Caco-2 (cell line): ENCODE results near the gene ATP5F1B. TPM values are rescaled to one million over a fixed set of nuclear protein-coding genes. Genes with fewer than 3 reads are reported as not detected.

Source experiments
- BruUV-seq: library from RNA; stranded (reverse); fragments of 400-500 nt; replicated peaks from 2 replicates; lab custom pipeline; 2021; lab: Mats Ljungman, UMichigan
- CTCF ChIA-PET: fragments of 300-600 bp; sonication (Branson Sonifier 250); formaldehyde crosslinking; loops from one replicate; lab custom pipeline; 2022; ENCODE audit warnings: antibody characterized with exemption; lab: Charles Lee
- POLR2A ChIA-PET: fragments of 300-600 bp; sonication (Branson Sonifier 250); formaldehyde crosslinking; loops from one replicate; lab custom pipeline; 2022; ENCODE audit warnings: antibody characterized with exemption; lab: Charles Lee
- DNase-seq, 2 experiments: peaks; one replicate each; pipeline versions ENCODE4 v3.0.0 to v3.0.0-alpha.2; 2020 to 2022
- H3K27me3 ChIP-seq: replicated peaks from 2 replicates; pipeline ENCODE4 v1.6.0; 2011; ENCODE audit warnings: low read length; ENCODE audit not compliant: control insufficient read depth, insufficient read depth
- H3K36me3 ChIP-seq: 2 replicates; pipeline ENCODE4 v1.5.1; 2011; ENCODE audit warnings: low read length; ENCODE audit not compliant: control insufficient read depth, insufficient read depth
- H3K4me1 ChIP-seq: fragments of 250-450 bp; sonication (Bioruptor Pico); 2 replicates; pipeline ENCODE4 v1.5.1; 2020; ENCODE audit warnings: mild to moderate bottlenecking
- H3K4me3 ChIP-seq: 2 replicates; pipeline ENCODE4 v1.5.1; 2011; ENCODE audit warnings: low read depth, mild to moderate bottlenecking, control low read depth, low read length
- H3K9me3 ChIP-seq: fragments of 250-450 bp; sonication (Bioruptor Pico); 2 replicates; pipeline ENCODE4 v1.5.1; 2020; ENCODE audit warnings: mild to moderate bottlenecking, moderate library complexity
- H3K27ac Mint-ChIP-seq: one replicate; pipeline ENCODE4 v1.8.0; 2022; ENCODE audit warnings: mixed read lengths; ENCODE audit not compliant: unreplicated experiment
- H3K27me3 Mint-ChIP-seq: one replicate; pipeline ENCODE4 v1.8.0; 2022; ENCODE audit warnings: mixed read lengths; ENCODE audit not compliant: insufficient read depth, unreplicated experiment
- H3K36me3 Mint-ChIP-seq: one replicate; pipeline ENCODE4 v1.8.0; 2022; ENCODE audit warnings: mild to moderate bottlenecking, mixed read lengths; ENCODE audit not compliant: insufficient read depth, unreplicated experiment
- H3K4me1 Mint-ChIP-seq: one replicate; pipeline ENCODE4 v1.8.0; 2022; ENCODE audit warnings: low read depth, mixed read lengths; ENCODE audit not compliant: unreplicated experiment
- H3K4me3 Mint-ChIP-seq: one replicate; pipeline ENCODE4 v1.8.0; 2022; ENCODE audit warnings: mild to moderate bottlenecking, moderate library complexity, mixed read lengths; ENCODE audit not compliant: unreplicated experiment
- H3K9me3 Mint-ChIP-seq: one replicate; pipeline ENCODE4 v1.8.0; 2022; ENCODE audit warnings: mixed read lengths; ENCODE audit not compliant: unreplicated experiment
- CTCF ChIP-seq, 2 experiments: fragments of 200-600 bp in 1 of 2; IDR thresholded peaks; 1 replicate in 1 of 2; 2 replicates in 1 of 2; pipeline versions ENCODE4 v1.5.1 to v1.8.0; 2011 to 2022; ENCODE audit warnings: antibody characterized with exemption in 1 of 2, control low read depth in 1 of 2, inconsistent platforms in 1 of 2, low read depth in 1 of 2, low read length in 1 of 2, mild to moderate bottlenecking in 1 of 2, moderate library complexity in 1 of 2; ENCODE audit not compliant: insufficient read depth in 1 of 2, severe bottlenecking in 1 of 2, unreplicated experiment in 1 of 2
- intact Hi-C: fragments of 100-400 bp; cut with micrococcal nuclease; formaldehyde crosslinking; loops from one replicate; pipeline ENCODE4 v1.10.0; 2022; ENCODE audit not compliant: unreplicated experiment
- total RNA-seq: library from RNA; stranded (reverse); gene quantifications from 2 replicates; pipeline ENCODE4 v1.2.3, GENCODE V29; 2022

ATP5F1B gene
- total RNA-seq, 1 experiment from 2014 or later, result 740 TPM

DNA sequence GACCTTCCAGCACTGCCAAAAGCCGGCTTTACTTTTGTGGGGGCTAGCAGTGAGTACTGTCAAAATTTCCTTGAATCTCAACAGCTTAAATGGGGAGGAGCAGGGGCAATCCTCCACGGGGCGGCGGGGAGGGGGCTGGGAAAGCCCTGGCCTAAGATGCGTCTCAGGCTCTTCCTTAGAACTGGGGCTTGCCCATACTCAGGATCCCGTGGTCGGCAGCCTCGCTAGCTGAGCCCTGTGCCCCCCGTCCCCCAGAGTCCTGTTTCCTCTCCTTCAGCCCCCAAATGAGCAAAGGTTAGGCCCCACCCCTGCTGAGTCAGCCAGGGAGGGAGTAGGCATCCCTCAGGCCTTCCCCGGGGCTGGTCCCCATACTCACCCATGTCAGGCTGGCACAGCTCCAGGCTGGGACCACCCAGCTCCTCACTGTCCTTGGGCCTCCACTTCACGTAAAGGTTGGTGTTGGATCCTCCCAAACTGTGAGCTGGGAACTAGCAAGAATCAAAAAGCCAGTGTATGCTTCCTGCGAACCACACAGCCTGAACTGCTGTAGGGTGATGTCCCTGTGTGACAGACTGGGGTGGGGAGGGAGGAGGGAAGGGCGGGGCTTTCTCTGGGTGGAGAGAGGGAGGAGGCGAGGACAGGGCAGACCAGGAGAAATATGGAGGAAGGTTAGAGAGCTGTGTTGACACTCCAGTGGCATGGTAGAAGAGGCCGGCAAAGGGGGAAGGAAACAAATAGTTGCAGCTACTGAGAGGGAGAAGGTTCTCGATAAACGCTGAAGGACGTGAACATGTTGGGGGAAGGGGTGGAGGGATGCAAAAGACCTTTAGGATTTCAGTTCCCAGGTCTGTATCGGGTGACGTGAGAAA, 9.7 kb downstream of the ATP5F1B start:
- Mint-ChIP-seq H3K9me3 (no peaks in the 10 kb centered on the region), H3K4me3 (peak overlapping the region; percentile 98), H3K4me1 (peaks cover 6% of the 10 kb centered on the region), H3K27ac (peak overlapping the region; percentile 92), H3K27me3 (no peaks in the 10 kb centered on the region), H3K36me3 (peaks cover 77% of the 10 kb centered on the region)
- H3K4me3 ChIP-seq, result peak overlapping the region; percentile 85
- H3K36me3 ChIP-seq, result no peaks in the 10 kb centered on the region
- intact Hi-C loops, result loop anchor here (2.0 to 5.0 kb wide), 5 partner anchors 41 to 664 kb away; partner anchors contain the start of genes PTGES3 and RAB5B
- no peaks in the 10 kb centered on the region for H3K9me3 ChIP-seq
- peak; percentile 76 to 92 for DNase-seq
- no peaks in the 10 kb centered on the region for H3K27me3 ChIP-seq
- ChIA-PET CTCF (interaction anchor here (0.6 to 2.1 kb wide), 35 partner anchors 7 to 532 kb away, joined by 3 to 21 read pairs (median 4); partner anchors contain the start of genes ATP5F1B, ESYT1, GLS2 and LRP1), POLR2A (interaction anchor here (0.5 to 1.6 kb wide), 12 partner anchors 8 to 382 kb away, joined by 3 to 43 read pairs (median 5); partner anchors contain the start of genes ATP5F1B, NACA, PTGES3 and RBMS2)
- no peak for TF ChIP-seq CTCF (IDR thresholded peaks at IDR 0.05; ENCODE audit: insufficient read depth in 1 of 2, low read depth in 1 of 2, low read length in 1 of 2, severe bottlenecking in 1 of 2, unreplicated experiment in 1 of 2)
- H3K4me1 ChIP-seq, result peaks cover 26% of the 10 kb centered on the region
- TSS peak; percentile 3 for BruUV-seq

DNA sequence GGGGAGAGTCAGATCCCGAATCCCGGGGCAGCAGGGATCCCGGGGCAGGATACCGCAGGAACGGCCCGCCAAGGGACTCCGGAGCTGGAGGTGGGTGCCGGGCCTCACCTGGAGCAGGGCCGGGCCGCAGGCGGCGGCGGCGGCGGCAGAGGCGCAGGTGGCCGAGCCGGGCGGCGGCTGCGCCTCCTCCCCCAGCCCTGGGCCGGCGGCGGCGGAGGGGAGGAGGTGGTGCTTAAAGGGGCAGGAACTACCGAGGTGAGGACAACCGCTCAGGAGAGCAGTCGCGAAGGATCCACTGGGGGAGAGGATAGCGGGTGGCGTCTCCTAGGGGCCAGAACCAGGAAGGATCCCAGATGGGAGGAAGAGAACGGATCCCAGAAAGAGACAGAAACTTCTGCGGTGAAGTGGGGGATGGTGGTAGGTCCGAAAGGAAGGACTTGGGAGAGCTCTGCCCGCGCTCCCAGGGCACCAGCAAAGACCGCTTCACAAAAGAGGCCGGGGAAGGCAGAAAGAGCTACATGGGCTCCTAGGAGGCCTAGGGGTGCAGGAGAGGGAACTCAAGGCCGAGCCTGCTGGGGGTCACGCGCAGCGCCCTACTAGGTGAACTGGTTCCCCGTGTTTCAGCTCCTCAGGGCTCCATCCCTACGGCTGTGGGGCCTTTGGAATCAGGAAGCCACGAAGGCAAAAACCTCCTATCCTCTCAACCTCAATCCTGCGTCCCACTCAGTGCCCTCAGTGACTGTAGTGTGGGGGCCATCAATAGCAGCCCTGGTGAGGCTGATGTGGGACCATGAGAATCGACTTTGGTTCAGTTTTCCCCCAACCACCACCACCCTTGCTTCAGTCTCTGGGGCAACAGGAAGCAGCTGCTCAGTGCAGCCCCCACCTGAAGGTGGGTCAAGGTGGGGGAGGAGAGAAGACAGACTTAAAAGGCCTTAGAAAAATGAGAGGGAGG, 10.7 kb downstream of the ATP5F1B start:
- Histone ChIP-seq H3K4me1 (peaks cover 31% of the 10 kb centered on the region), H3K36me3 (no peaks in the 10 kb centered on the region), H3K4me3 (peak overlapping the region; percentile 85), H3K9me3 (no peaks in the 10 kb centered on the region), H3K27me3 (no peaks in the 10 kb centered on the region)
- H3K4me1 Mint-ChIP-seq, result peaks cover 6% of the 10 kb centered on the region
- no peaks in the 10 kb centered on the region for H3K9me3 Mint-ChIP-seq
- no TSS peak for BruUV-seq
- TF ChIP-seq CTCF (IDR thresholded peaks at IDR 0.05; ENCODE audit: insufficient read depth in 1 of 2, low read depth in 1 of 2, low read length in 1 of 2, severe bottlenecking in 1 of 2, unreplicated experiment in 1 of 2), result peak; percentile 29 to 66
- POLR2A ChIA-PET, result interaction anchor here (0.6 to 1.0 kb wide), 3 partner anchors 10 to 114 kb away, joined by 3 to 5 read pairs (median 4); partner anchors contain the start of gene RBMS2
- H3K27me3 Mint-ChIP-seq, result no peaks in the 10 kb centered on the region
- DNase-seq, result peak; percentile 87 to 90
- peaks cover 76% of the 10 kb centered on the region for H3K36me3 Mint-ChIP-seq
- intact Hi-C loops, result loop anchor here (5.0 kb wide), 2 partner anchors 87 to 663 kb away; partner anchors contain the start of gene RAB5B
- CTCF ChIA-PET, result interaction anchor here (0.6 to 2.1 kb wide), 4 partner anchors 13 to 493 kb away, joined by 3 to 15 read pairs (median 4); no protein-coding TSS in a partner anchor
- peak overlapping the region; percentile 92 for H3K27ac Mint-ChIP-seq
- peak overlapping the region; percentile 98 for H3K4me3 Mint-ChIP-seq
